GM18507 (cell line): ENCODE results near the gene CMTM6.
"Not testable (repeated sequence)": the region's sequence is repeated elsewhere in the genome, so short reads cannot be mapped to it uniquely, and the experiment has no call there.

Source experiments
- DNase-seq: peaks from one replicate; pipeline ENCODE4 v3.0.0; 2011; ENCODE audit warnings: low read depth; ENCODE audit not compliant: insufficient read length; ENCODE audit errors: extremely low spot score
- FAIRE-seq: peaks from 2 replicates; lab custom pipeline; 2011; peaks lifted over from hg19 to GRCh38; lab: Jason Lieb, UNC

The CMTM6 gene

GRCh38 chr3:32453346-32453745, 49.3 kb downstream of the CMTM6 start:
- DNase-seq, result no peak
- FAIRE-seq, result no peak

DNA sequence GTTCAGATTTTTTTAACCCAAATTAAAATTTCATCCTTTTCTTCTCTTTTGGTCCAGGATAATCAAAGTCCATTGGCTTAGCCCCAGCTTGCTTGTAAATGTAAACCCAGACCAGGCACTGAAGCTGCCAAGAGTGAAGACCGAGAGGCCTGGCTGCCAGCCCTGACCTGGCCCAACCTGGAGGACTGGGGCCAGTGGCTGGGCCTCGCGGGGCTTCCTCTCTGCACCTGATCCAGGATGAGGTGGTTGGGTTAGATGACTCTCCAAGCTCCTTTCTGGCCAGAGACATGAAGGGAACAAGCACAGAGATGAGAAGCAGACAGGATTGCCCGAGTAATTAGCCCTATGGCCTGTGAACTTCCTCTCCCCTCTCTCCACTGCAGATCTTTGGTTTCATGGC, 50.6 kb downstream of the CMTM6 start:
- no peak for DNase-seq
- no peak for FAIRE-seq

GRCh38 chr3:32450992-32451659, 51.5 kb downstream of the CMTM6 start:
- FAIRE-seq, result no peak
- DNase-seq, result no peak

DNA sequence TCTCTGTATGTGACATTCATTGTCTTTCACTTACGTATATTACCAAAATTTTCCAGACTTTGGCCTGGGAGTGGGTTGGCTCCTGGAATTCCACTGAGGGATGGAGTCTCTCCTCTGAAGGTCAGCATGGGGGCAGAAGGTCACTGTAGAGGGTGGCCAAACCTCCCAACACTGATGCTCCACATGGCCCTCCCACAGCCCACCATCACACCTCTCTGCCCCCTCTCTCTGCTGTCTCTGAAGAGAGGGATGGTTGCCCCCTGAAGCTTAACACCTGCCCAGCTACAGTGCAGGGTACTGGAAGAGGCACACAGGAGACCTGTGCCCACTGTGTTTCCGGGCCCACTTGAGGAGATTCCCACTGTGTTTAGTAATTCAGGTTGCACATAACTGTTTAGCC, 52.2 kb downstream of the CMTM6 start:
- FAIRE-seq, result no peak
- no peak for DNase-seq

DNA sequence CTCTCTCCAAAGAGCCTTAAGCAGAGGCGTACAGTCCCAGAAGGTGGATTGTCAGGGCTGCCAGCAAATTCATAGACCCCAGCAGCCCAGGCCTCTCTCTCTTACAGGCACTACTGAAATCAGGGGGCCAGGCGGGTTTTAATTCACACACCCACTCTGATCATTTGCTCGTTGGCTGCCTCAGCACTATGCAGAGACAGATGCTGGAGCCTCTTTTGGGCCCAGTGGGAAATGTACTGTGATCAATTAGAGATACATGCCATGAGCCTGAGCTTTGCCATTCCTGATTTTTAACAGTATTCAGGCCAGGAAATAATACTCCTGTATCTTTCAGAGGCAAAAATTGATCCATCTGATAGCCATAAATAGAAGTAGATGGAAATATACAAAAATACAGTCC, 53.0 kb downstream of the CMTM6 start:
- no peak for FAIRE-seq
- DNase-seq, result no peak

GRCh38 chr3:32448686-32449474, 53.8 kb downstream of the CMTM6 start:
- no peak for FAIRE-seq

DNA sequence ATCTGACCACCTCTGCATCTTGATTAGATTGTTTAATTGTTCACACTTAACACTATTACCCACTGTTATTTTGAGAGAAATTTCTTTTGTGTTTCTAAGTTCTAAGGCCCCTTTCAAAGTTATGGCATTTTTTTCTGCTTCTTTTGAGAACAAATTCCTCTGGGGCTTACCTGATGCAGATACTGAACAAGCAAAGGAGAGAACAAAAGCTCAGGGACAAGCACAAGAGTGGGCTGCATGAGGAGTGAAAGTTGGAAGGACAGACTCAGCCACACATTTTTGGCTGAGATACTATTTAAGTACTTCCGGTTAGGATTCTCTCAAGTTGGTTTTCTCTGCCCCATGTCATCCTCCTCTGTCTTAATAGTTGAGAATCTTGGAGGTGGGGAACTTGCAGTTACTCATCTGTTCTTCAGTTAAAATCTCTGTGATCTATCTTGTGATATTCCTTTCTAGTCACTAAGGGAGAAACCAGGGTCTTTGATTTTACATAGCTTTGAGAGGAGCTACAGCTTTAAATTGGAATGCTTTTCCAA, 54.7 kb downstream of the CMTM6 start:
- no peak for FAIRE-seq

More at GRCh38 chr3:32448686-32449474, 53.8 kb downstream of the CMTM6 start:
- DNase-seq, result no peak

DNA sequence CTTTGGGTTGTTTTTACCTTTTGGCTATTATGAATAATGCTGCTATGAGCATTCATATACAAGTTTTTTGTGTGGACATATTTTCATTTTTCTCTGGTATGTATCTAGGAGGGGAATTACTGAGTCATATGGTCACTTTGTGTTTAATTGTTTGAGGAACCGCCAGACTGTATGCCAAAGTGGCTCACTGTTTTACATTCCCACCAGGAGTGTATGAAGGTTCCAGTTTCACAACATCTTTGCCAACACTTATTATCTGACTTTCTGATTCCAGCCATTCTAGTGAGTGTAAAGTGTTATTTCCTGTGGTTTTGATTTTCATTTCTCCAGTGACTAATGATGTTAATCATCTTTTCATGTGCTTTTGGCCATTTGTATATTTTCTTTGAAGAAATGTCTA, 59.2 kb downstream of the CMTM6 start:
- FAIRE-seq (no peak), DNase-seq (no peak)

More for the DNA sequence above, 54.7 kb downstream of the CMTM6 start:
- DNase-seq, result no peak

GRCh38 chr3:32442766-32443165, 59.9 kb downstream of the CMTM6 start:
- DNase-seq (no peak), FAIRE-seq (no peak)

- FAIRE-seq, result peak; percentile 9
- DNase-seq, result no peak
Observed at GRCh38 chr3:32440611-32441350, 61.9 kb downstream of the CMTM6 start.

- FAIRE-seq, DNase-seq: not testable (repeated sequence)
Observed at GRCh38 chr3:32439421-32439820, 63.2 kb downstream of the CMTM6 start.

DNA sequence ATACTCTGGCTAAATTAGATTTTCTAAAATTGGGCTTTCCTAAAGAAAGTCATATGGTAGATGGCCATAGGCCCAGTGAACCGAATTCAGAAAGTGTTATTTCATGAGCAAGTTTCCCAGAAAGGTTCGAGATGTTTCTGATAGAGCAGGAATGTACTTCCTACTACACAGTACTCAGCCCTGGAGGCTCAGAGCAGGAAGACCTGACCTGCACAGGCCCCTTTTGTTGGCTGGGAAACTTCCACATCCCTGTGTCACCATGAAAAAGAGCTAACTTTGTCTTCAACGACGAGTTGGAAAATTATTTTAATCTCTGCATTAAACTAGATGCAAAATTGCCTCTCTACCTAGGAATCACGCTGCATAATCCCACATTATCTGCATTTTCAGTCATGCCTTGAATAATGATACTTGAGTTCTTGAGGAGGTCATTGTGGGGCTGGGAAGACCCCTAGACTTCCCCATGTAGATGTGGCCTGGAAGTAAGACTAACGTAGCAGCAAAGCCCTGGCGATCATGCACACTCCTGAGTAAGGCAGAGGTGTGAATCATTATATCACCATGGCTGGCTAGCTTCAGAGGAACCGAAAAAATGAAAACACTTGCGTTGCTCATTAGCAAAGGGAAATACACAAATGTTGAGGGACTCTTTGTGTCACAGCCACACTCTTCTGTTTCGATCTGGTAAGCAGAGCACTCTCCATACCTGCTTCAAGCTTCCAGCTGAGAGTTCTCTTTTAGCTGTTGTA, 63.9 kb downstream of the CMTM6 start:
- peak; percentile 99 for FAIRE-seq
- DNase-seq, result peak; percentile 71

- FAIRE-seq (no peak), DNase-seq (no peak)
Observed at GRCh38 chr3:32437896-32438295, 64.8 kb downstream of the CMTM6 start.

GRCh38 chr3:32436816-32437189, 65.8 kb downstream of the CMTM6 start:
- DNase-seq, result no peak
- FAIRE-seq, result peak; percentile 86

DNA sequence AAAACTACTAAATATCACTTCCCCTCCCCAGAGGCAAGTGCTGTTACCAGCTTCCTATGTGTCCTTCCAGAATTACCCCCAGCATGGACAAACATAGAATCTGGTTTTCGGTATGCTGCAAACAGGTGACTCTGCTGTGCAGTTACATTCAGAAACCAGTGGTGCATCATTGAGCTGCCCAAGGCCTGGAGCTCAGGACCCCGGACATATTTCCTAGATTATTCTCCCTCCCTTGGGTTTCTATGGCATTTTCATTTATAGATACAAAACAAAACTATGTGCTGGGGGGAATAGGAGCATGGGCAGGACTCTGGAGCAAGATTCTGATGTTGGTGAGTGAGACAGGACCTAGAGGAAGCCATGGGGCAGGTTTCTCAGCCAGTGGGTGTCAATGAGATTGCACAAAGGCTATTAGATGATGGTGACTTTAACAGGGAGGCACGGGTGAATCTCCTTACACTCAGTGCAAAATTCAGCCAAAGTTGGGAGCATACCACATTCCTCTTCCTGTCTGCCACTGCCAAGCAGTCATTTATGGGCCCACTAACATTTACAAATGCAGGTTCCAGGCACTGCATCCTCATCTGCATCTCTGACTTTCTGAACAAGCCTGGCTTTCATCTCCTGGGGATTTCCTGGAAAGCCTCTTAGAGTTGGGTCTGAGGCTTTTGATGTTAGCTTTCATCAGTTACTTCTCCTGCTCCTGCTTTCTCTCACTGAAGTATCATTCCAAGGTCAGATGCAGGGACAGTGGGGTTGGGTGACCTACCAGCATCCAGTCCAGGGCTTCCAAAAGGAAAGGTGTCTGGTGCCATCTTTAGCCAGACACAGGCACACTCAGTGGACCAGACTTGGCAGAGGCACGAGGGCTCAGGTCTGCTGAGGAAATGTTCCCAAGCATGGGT, 66.5 kb downstream of the CMTM6 start:
- peak; percentile 15 for FAIRE-seq
- DNase-seq, result no peak

- DNase-seq, result no peak
- no peak for FAIRE-seq
Observed at GRCh38 chr3:32434206-32434605, 68.4 kb downstream of the CMTM6 start.

GRCh38 chr3:32432711-32433530, 69.7 kb downstream of the CMTM6 start:
- FAIRE-seq (peak; percentile 74), DNase-seq (no peak)
